Measurements from ENCODE around the gene TMEM203.

The TMEM203 gene

GRCh38 chr9:137229903-137230704 is 24.7 kb upstream of the TMEM203 start:
- no peaks in the 10 kb centered on the region for H3K36me3 ChIP-seq (ENCODE audit: control insufficient read depth, insufficient read depth, low read length)
- H3K4me3 ChIP-seq (replicated peaks; ENCODE audit: low read depth, low read length), result no peak overlapping the region
- DNase-seq (ENCODE audit: extremely low read depth, insufficient read length), result no peak
- no peak for TF ChIP-seq CTCF (IDR thresholded peaks at IDR 0.05; ENCODE audit: insufficient read depth, low read length, poor library complexity, severe bottlenecking)
- no peaks in the 10 kb centered on the region; the same call in 1 of the 2 replicates for H3K27me3 ChIP-seq (replicated peaks; ENCODE audit: control insufficient read depth, insufficient read depth, low read length)

- no peak for DNase-seq (ENCODE audit: extremely low read depth, insufficient read length)
- TF ChIP-seq CTCF (IDR thresholded peaks at IDR 0.05; ENCODE audit: insufficient read depth, low read length, poor library complexity, severe bottlenecking), result no peak
- Histone ChIP-seq H3K27me3 (replicated peaks; ENCODE audit: control insufficient read depth, insufficient read depth, low read length) (no peaks in the 10 kb centered on the region; the same call in 1 of the 2 replicates), H3K4me3 (replicated peaks; ENCODE audit: low read depth, low read length) (no peak overlapping the region), H3K36me3 (ENCODE audit: control insufficient read depth, insufficient read depth, low read length) (no peaks in the 10 kb centered on the region)
These were observed 23.8 kb upstream of the TMEM203 start for GRCh38 chr9:137228968-137229896.

- Histone ChIP-seq H3K36me3 (ENCODE audit: control insufficient read depth, insufficient read depth, low read length) (no peaks in the 10 kb centered on the region), H3K4me3 (replicated peaks; ENCODE audit: low read depth, low read length) (no peak overlapping the region), H3K27me3 (replicated peaks; ENCODE audit: control insufficient read depth, insufficient read depth, low read length) (no peaks in the 10 kb centered on the region; the same call in 1 of the 2 replicates)
- no peak for TF ChIP-seq CTCF (IDR thresholded peaks at IDR 0.05; ENCODE audit: insufficient read depth, low read length, poor library complexity, severe bottlenecking)
- no peak for DNase-seq (ENCODE audit: extremely low read depth, insufficient read length)
These were observed 23.1 kb upstream of the TMEM203 start for GRCh38 chr9:137228506-137228967.

GRCh38 chr9:137227853-137228505 is 22.5 kb upstream of the TMEM203 start:
- H3K4me3 ChIP-seq (replicated peaks; ENCODE audit: low read depth, low read length), result no peak overlapping the region
- no peak for DNase-seq (ENCODE audit: extremely low read depth, insufficient read length)
- TF ChIP-seq CTCF (IDR thresholded peaks at IDR 0.05; ENCODE audit: insufficient read depth, low read length, poor library complexity, severe bottlenecking), result no peak

GRCh38 chr9:137227054-137227852 is 21.8 kb upstream of the TMEM203 start, which contains the start of gene RNF224:
Gene RNF224 (plus strand): TSS chr9:137227502. CDS start chr9:137228336, 834 bp downstream.
- H3K4me3 ChIP-seq (replicated peaks; ENCODE audit: low read depth, low read length), result no peak within 1 kb of the TSS
- peak; percentile 95 for TF ChIP-seq CTCF (IDR thresholded peaks at IDR 0.05; ENCODE audit: insufficient read depth, low read length, poor library complexity, severe bottlenecking)
- peak; percentile 82 for DNase-seq (ENCODE audit: extremely low read depth, insufficient read length)
- H3K36me3 ChIP-seq (ENCODE audit: control insufficient read depth, insufficient read depth, low read length), result no peaks in the 10 kb centered on the region
- no peaks in the 10 kb centered on the region; the same call in 1 of the 2 replicates for H3K27me3 ChIP-seq (replicated peaks; ENCODE audit: control insufficient read depth, insufficient read depth, low read length)

More at GRCh38 chr9:137227853-137228505, 22.5 kb upstream of the TMEM203 start:
- Histone ChIP-seq H3K36me3 (ENCODE audit: control insufficient read depth, insufficient read depth, low read length) (no peaks in the 10 kb centered on the region), H3K27me3 (replicated peaks; ENCODE audit: control insufficient read depth, insufficient read depth, low read length) (no peaks in the 10 kb centered on the region; the same call in 1 of the 2 replicates)
